Calu3 (cell line): ENCODE results near the gene TMEM86B. TPM values are rescaled to one million over a fixed set of nuclear protein-coding genes. Genes with fewer than 3 reads are reported as not detected.
"Not testable (repeated sequence)": the region's sequence is repeated elsewhere in the genome, so short reads cannot be mapped to it uniquely, and the experiment has no call there.

ENCODE experiments used
- BruUV-seq: library from RNA; stranded (reverse); fragments of 400-500 nt; replicated peaks from 2 replicates; lab custom pipeline; 2021; lab: Mats Ljungman, UMichigan
- CTCF ChIA-PET: fragments of 300-600 bp; sonication (Branson Sonifier 250); formaldehyde crosslinking; loops from one replicate; lab custom pipeline; 2022; ENCODE audit warnings: antibody characterized with exemption; lab: Charles Lee
- DNase-seq: peaks from one replicate; pipeline ENCODE4 v3.0.0; 2022
- H3K27ac Mint-ChIP-seq: one replicate; pipeline ENCODE4 v1.8.0; 2022; ENCODE audit warnings: mixed read lengths; ENCODE audit not compliant: unreplicated experiment
- H3K27me3 Mint-ChIP-seq: one replicate; pipeline ENCODE4 v1.8.0; 2022; ENCODE audit warnings: mixed read lengths; ENCODE audit not compliant: unreplicated experiment
- H3K36me3 Mint-ChIP-seq: one replicate; pipeline ENCODE4 v1.8.0; 2022; ENCODE audit warnings: mild to moderate bottlenecking, moderate library complexity, mixed read lengths; ENCODE audit not compliant: insufficient read depth, unreplicated experiment
- H3K4me1 Mint-ChIP-seq: one replicate; pipeline ENCODE4 v1.8.0; 2022; ENCODE audit warnings: mild to moderate bottlenecking, low read depth, mixed read lengths; ENCODE audit not compliant: unreplicated experiment
- H3K4me3 Mint-ChIP-seq: one replicate; pipeline ENCODE4 v1.8.0; 2022; ENCODE audit warnings: mild to moderate bottlenecking, low read depth, moderate library complexity, mixed read lengths; ENCODE audit not compliant: unreplicated experiment
- H3K9me3 Mint-ChIP-seq: one replicate; pipeline ENCODE4 v1.8.0; 2022; ENCODE audit warnings: low read depth, mixed read lengths; ENCODE audit not compliant: unreplicated experiment
- CTCF ChIP-seq: fragments of 200-600 bp; IDR thresholded peaks from one replicate; pipeline ENCODE4 v1.8.0; 2022; ENCODE audit warnings: antibody characterized with exemption; ENCODE audit not compliant: unreplicated experiment
- intact Hi-C: fragments of 100-400 bp; cut with micrococcal nuclease; formaldehyde crosslinking; loops from one replicate; pipeline ENCODE4 v1.10.0; 2022; ENCODE audit not compliant: unreplicated experiment
- total RNA-seq: library from RNA; stranded (reverse); gene quantifications from 2 replicates; pipeline ENCODE4 v1.2.3, GENCODE V29; 2022

TMEM86B gene
- total RNA-seq, 1 experiment from 2014 or later, result 14.3 TPM

- Mint-ChIP-seq H3K4me1 (no peaks in the 10 kb centered on the region), H3K27me3 (no peaks in the 10 kb centered on the region), H3K36me3 (peaks cover 48% of the 10 kb centered on the region), H3K27ac (peak overlapping the region; percentile 16), H3K4me3 (no peak overlapping the region), H3K9me3 (no peaks in the 10 kb centered on the region)
- intact Hi-C loops, result no loop called here
- BruUV-seq, result no TSS peak
- DNase-seq, result no peak
- no peak for TF ChIP-seq CTCF
- CTCF ChIA-PET, result no interaction called here
Observed at GRCh38 chr19:55226273-55226672, 2.3 kb downstream of the TMEM86B start.

- no TSS peak for BruUV-seq
- no peak for DNase-seq
- H3K27ac Mint-ChIP-seq, result peak overlapping the region; percentile 33
- peaks cover 2% of the 10 kb centered on the region for H3K9me3 Mint-ChIP-seq
- no peak for TF ChIP-seq CTCF
- intact Hi-C loops, result no loop called here
- no peaks in the 10 kb centered on the region for H3K27me3 Mint-ChIP-seq
- no peaks in the 10 kb centered on the region for H3K4me1 Mint-ChIP-seq
- CTCF ChIA-PET, result no interaction called here
- no peak overlapping the region for H3K4me3 Mint-ChIP-seq
- H3K36me3 Mint-ChIP-seq, result peaks cover 54% of the 10 kb centered on the region
Observed at GRCh38 chr19:55225415-55225958, 3.1 kb downstream of the TMEM86B start.

GRCh38 chr19:55224679-55225414, 3.7 kb downstream of the TMEM86B start:
- DNase-seq, CTCF ChIA-PET, intact Hi-C loops, BruUV-seq, H3K4me3 Mint-ChIP-seq, H3K27me3 Mint-ChIP-seq, H3K9me3 Mint-ChIP-seq, H3K4me1 Mint-ChIP-seq, H3K27ac Mint-ChIP-seq: not testable (repeated sequence)
- peaks cover 56% of the 10 kb centered on the region for H3K36me3 Mint-ChIP-seq

- Mint-ChIP-seq H3K27me3 (no peaks in the 10 kb centered on the region), H3K4me1 (no peaks in the 10 kb centered on the region)
Observed at GRCh38 chr19:55224038-55224665, 4.4 kb downstream of the TMEM86B start.

More at GRCh38 chr19:55224038-55224665, 4.4 kb downstream of the TMEM86B start:
- Mint-ChIP-seq H3K9me3 (peaks cover 2% of the 10 kb centered on the region), H3K27ac (no peak overlapping the region), H3K4me3 (no peak overlapping the region), H3K36me3 (peaks cover 63% of the 10 kb centered on the region)
- TF ChIP-seq CTCF, result no peak
- no peak for DNase-seq
- intact Hi-C loops, result no loop called here
- CTCF ChIA-PET, result no interaction called here
- no TSS peak for BruUV-seq
